ENCODE results near the gene SEMA3A. TPM values are rescaled to one million over a fixed set of nuclear protein-coding genes. Genes with fewer than 3 reads are reported as not detected.

Gene SEMA3A
- total and polyA plus RNA-seq, 9 donors: 0.76 to 23.0 (median 2.2) TPM

- 75 to 87% (median 80%) methylated on average over 2 of the region's 2 CpGs for WGBS, 3 donors
These were observed 12.4 kb upstream of the SEMA3A start for GRCh38 chr7:84207025-84207424.

GRCh38 chr7:84204655-84205054 lies 10.1 kb upstream of the SEMA3A start:
- 64 to 70% (median 67%) methylated on average over 3 of the region's 3 CpGs for WGBS, 3 donors
- no peaks in the 10 kb centered on the region for H3K27me3 ChIP-seq
- TF ChIP-seq EP300 (IDR thresholded peaks at IDR 0.05): no peak
- no peak for TF ChIP-seq CTCF (IDR thresholded peaks at IDR 0.05)
- no peak for TF ChIP-seq POLR2A (IDR thresholded peaks at IDR 0.05)

More at GRCh38 chr7:84207025-84207424, 12.4 kb upstream of the SEMA3A start:
- Histone ChIP-seq H3K27me3 (no peaks in the 10 kb centered on the region), H3K4me1 (ENCODE audit: insufficient read depth) (no peaks in the 10 kb centered on the region), H3K9me3 (no peaks in the 10 kb centered on the region), H3K27ac (no peak overlapping the region), H3K4me3 (no peak overlapping the region), H3K36me3 (no peaks in the 10 kb centered on the region)
- TF ChIP-seq EP300 (IDR thresholded peaks at IDR 0.05): no peak
- no peak for TF ChIP-seq CTCF (IDR thresholded peaks at IDR 0.05)
- no peak for TF ChIP-seq POLR2A (IDR thresholded peaks at IDR 0.05)
- intact Hi-C loops (cut with DNase I): no loop called here
- DNase-seq: no peak

GRCh38 chr7:84202855-84203254 lies 8.3 kb upstream of the SEMA3A start:
- no peak for DNase-seq
- Histone ChIP-seq H3K27me3 (no peaks in the 10 kb centered on the region), H3K4me1 (ENCODE audit: insufficient read depth) (no peaks in the 10 kb centered on the region), H3K27ac (no peak overlapping the region), H3K36me3 (no peaks in the 10 kb centered on the region), H3K4me3 (no peak overlapping the region), H3K9me3 (no peaks in the 10 kb centered on the region)
- WGBS, 3 donors: 95 to 100% (median 97%) methylated on average over 1 of the region's 1 CpG
- TF ChIP-seq CTCF (IDR thresholded peaks at IDR 0.05): no peak
- TF ChIP-seq POLR2A (IDR thresholded peaks at IDR 0.05): no peak
- no peak for TF ChIP-seq EP300 (IDR thresholded peaks at IDR 0.05)
- intact Hi-C loops (cut with DNase I): no loop called here

More at GRCh38 chr7:84204655-84205054, 10.1 kb upstream of the SEMA3A start:
- no peak for DNase-seq
- Histone ChIP-seq H3K36me3 (no peaks in the 10 kb centered on the region), H3K27ac (no peak overlapping the region), H3K4me1 (ENCODE audit: insufficient read depth) (no peaks in the 10 kb centered on the region), H3K4me3 (no peak overlapping the region), H3K9me3 (no peaks in the 10 kb centered on the region)
- intact Hi-C loops (cut with DNase I): no loop called here

- no peak for DNase-seq
- no peak for TF ChIP-seq POLR2A (IDR thresholded peaks at IDR 0.05)
- no peak for TF ChIP-seq CTCF (IDR thresholded peaks at IDR 0.05)
- TF ChIP-seq EP300 (IDR thresholded peaks at IDR 0.05): no peak
- Histone ChIP-seq H3K4me1 (ENCODE audit: insufficient read depth) (no peaks in the 10 kb centered on the region), H3K9me3 (no peaks in the 10 kb centered on the region), H3K27ac (no peak overlapping the region), H3K36me3 (no peaks in the 10 kb centered on the region), H3K4me3 (no peak overlapping the region), H3K27me3 (no peaks in the 10 kb centered on the region)
- WGBS, 3 donors: 66 to 68% (median 67%) methylated on average over 3 of the region's 3 CpGs
- intact Hi-C loops (cut with DNase I): no loop called here
These were observed 6.3 kb upstream of the SEMA3A start for GRCh38 chr7:84200859-84201258.

All from ovary (tissue), 9 donors.